NB4 (cell line): Measurements from ENCODE around the gene PNKP.
"Not testable (repeated sequence)": the region's sequence is repeated elsewhere in the genome, so short reads cannot be mapped to it uniquely, and the experiment has no call there.

ENCODE experiments used
- DNase-seq: peaks from one replicate; pipeline ENCODE4 v3.0.0; 2010; ENCODE audit warnings: low read depth
- H3K4me3 ChIP-seq: one replicate; pipeline ENCODE4 v1.5.1; 2011; ENCODE audit warnings: mild to moderate bottlenecking, low read depth, low read length, moderate library complexity
- MYC ChIP-seq: IDR thresholded peaks from 2 replicates; pipeline ENCODE4 v1.6.1; 2011; ENCODE audit warnings: low read depth, low read length
- POLR2A ChIP-seq: IDR thresholded peaks from 2 replicates; pipeline ENCODE4 v1.6.1; 2011; ENCODE audit warnings: mild to moderate bottlenecking; ENCODE audit not compliant: insufficient read length; ENCODE audit errors: extremely low read depth
- TF ChIP-seq, protein P1 (sequence below): IDR thresholded peaks from 2 replicates; pipeline ENCODE4 v1.6.1; 2011; ENCODE audit warnings: low read depth, low read length
- TF ChIP-seq, protein P2 (sequence below): IDR thresholded peaks from one replicate; pipeline ENCODE4 v1.5.1; 2012; ENCODE audit warnings: low read depth, low read length

Gene PNKP

DNA sequence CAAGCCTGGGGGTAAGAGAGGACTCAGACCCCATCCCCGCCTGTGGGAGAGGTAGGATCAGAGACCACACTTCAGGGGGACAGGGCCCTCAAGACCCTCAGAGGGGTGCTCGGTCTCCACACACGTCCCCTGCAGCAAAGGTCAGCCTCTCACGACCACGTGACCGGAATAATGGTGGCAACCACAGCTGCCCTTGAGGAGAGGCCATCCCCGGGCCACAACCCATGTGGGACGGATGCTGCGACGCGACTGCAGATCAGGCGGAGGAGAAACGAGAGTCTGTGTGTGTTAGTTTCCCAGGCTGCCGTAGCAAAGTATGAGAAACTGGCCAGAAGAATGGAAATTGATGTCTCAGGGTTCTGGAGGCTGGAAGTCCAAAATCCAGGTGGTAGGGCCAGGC, 40.3 kb downstream of the PNKP start:
- DNase-seq = no peak
- TF ChIP-seq, protein P1, sequence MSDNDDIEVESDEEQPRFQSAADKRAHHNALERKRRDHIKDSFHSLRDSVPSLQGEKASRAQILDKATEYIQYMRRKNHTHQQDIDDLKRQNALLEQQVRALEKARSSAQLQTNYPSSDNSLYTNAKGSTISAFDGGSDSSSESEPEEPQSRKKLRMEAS = no peak
- TF ChIP-seq, protein P2, sequence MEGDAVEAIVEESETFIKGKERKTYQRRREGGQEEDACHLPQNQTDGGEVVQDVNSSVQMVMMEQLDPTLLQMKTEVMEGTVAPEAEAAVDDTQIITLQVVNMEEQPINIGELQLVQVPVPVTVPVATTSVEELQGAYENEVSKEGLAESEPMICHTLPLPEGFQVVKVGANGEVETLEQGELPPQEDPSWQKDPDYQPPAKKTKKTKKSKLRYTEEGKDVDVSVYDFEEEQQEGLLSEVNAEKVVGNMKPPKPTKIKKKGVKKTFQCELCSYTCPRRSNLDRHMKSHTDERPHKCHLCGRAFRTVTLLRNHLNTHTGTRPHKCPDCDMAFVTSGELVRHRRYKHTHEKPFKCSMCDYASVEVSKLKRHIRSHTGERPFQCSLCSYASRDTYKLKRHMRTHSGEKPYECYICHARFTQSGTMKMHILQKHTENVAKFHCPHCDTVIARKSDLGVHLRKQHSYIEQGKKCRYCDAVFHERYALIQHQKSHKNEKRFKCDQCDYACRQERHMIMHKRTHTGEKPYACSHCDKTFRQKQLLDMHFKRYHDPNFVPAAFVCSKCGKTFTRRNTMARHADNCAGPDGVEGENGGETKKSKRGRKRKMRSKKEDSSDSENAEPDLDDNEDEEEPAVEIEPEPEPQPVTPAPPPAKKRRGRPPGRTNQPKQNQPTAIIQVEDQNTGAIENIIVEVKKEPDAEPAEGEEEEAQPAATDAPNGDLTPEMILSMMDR = no peak
- TF ChIP-seq MYC (no peak), POLR2A (no peak)
- H3K4me3 ChIP-seq = no peak overlapping the region

DNA sequence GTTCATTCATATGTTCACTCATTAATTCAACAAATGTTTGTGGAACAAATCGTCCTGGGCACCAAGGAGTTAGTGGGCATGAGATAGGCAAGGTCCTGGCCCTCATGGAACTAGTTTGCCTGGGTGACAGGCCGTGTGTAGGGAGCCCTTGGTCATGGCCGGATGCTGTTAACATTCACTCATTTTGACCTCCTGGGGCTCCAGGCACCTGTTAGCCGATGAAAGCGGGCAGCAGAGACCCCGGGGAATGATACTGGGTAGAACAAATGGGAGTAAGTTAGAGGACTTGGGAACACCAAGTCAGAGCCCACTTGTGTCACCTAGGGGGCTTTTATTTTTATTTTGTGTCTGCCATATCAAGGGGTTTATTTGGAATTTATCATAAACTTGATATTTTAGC, 42.7 kb downstream of the PNKP start:
- TF ChIP-seq, protein P2 = no peak
- no peak for TF ChIP-seq POLR2A
- TF ChIP-seq MYC = no peak
- TF ChIP-seq, protein P1 = no peak
- H3K4me3 ChIP-seq = no peak overlapping the region
- DNase-seq = no peak

DNA sequence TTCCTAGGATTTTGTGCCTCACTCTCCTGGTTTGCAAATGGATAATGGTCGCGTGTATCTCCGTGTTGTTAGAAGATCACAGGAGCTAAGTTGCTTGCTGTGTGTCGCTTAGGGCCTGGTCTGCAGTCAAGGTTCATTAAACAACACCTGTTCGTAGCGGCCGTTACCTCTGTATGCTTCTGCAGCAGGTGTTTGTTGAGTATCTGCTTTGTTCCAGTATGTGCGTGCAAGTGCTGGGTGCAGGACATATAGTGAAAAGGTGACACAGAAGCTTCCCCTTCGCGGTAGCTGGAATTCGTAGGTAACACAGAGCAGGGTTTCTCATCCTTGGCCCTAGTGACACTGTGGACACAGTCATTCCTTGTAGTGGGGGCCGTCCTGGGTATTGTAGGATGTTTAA, 43.9 kb downstream of the PNKP start:
- TF ChIP-seq MYC (no peak), POLR2A (no peak)
- TF ChIP-seq, protein P1 = no peak
- TF ChIP-seq, protein P2 = no peak
- no peak for DNase-seq
- no peak overlapping the region for H3K4me3 ChIP-seq

DNA sequence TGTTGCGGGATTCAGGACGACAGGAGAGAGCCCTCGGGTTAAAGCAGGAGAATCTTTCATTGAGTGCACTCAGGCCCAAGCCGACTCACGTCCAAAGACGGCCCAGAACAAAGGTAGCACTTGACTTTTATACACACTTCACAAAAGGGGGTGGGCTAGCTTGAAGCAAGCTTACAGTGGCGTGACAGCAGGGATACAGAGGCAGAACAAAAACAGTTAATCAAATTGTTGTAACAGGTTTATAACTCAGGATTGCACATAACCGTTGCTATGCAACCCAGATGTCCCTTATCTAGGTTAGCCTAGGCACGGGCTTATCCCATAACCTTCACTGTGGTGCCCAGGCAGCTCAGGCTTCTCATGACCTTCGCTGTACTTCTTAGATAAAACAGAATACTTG, 47.3 kb downstream of the PNKP start:
- TF ChIP-seq, protein P2 = no peak
- TF ChIP-seq POLR2A = no peak
- TF ChIP-seq, protein P1 = no peak
- no peak for TF ChIP-seq MYC
- H3K4me3 ChIP-seq = no peak overlapping the region
- DNase-seq = no peak

DNA sequence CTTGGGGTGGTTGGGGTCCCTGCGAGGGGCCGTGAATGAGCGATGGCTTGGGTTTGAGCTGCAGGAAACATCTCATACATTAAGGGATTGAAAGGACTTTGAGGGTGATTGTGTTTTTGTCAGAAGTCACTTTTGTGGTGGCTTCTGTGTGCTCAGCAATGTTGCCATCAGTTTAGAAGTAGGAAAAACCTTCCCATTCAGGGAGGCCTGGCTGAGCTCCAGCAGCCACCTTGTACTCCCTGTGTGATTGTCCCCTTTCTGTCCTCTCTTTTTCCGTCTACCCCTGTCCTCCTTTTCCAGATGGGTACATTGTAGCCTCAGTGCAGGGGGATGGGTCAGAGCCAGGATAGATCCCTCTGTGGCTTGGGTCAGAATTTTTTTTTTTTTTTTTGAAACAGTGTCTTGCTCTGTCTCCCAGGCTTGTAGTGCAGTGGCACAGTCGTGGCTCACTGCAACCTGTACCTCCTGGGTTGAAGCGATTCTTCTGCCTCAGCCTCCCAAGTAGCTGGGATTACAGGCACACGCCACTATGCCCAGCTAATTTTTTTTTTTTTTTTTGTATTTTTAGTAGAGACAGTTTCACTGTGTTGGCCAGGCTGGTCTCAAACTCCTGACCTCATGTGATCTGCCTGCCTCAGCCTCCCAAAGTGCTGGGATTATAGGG, 47.8 kb downstream of the PNKP start:
- not testable (repeated sequence) for DNase-seq
- peak overlapping the region; percentile 93 for H3K4me3 ChIP-seq

DNA sequence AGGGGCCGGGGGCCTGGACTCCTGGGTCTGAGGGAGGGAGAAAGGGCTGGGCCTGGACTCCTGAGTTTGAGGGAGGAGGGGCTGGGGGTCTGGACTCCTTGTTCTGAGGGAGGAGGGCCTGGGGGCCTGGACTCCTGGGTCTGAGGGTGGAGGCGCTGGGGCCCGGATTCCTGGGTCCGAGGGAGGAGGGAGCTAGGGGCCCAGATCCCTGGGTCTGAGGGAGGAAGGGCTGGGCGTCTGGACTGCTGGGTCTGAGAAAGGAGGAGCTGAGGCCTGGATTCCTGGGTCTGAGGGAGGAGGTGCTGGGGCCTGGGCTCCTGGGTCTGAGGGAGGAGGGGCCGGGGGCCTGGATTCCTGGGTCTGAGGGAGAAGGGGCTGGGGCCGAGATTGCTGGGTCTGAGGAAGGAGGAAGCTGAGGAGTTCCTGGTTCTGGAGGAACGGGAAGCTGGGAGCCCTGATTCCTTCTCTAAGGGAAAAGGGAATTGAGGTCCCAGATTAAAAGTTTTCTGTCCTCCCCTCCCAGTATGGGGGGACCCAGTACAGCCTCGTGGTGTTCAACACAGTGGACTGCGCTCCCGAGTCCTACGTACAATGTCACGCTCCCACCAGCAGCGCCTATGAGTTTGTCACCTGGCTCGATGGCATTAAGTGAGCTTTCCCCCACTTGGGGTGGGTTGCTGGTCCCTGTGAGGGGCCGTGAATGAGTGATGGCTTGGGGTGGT, 48.6 kb downstream of the PNKP start:
- no peak for TF ChIP-seq MYC
- TF ChIP-seq, protein P2 = no peak
- TF ChIP-seq, protein P1 = no peak
- no peak for TF ChIP-seq POLR2A
- H3K4me3 ChIP-seq = peak overlapping the region; percentile 93
- no peak for DNase-seq
